ENCODE measurements around the gene SLC24A3. TPM values are rescaled to one million over a fixed set of nuclear protein-coding genes. Genes with fewer than 3 reads are reported as not detected.

Gene SLC24A3
- total and polyA plus RNA-seq, 11 donors: 0.26 to 3.9 (median 0.77) TPM

DNA sequence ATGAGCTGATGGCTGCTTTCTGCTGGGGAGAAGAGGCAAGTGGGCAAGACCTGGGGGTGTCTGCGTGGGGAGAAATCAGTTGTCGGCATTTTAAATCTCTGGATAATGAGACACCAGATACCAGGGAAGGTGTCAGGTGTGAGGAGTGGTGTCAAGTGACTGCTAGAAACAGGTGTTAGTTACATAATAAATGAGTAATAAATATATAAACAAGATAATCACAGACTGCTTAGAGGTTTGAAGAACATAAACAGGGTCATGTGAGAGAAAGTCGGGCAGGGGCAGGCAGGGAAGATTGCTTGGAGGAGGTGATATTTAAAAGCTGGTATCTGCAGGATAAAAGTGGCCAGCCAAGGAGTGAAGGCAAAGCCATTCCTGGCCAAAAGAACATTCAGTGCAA lies 458.4 kb downstream of the SLC24A3 start:
- Histone ChIP-seq H3K4me1 (no peaks in the 10 kb centered on the region), H3K27ac (no peak overlapping the region), H3K36me3 (no peaks in the 10 kb centered on the region), H3K9me3 (no peaks in the 10 kb centered on the region), H3K27me3 (peaks cover 0 to 3% (median 0%) of the 10 kb centered on the region in 9 donors), H3K4me3 (no peak overlapping the region)
- WGBS, 4 donors: 69 to 90% (median 78%) methylated on average over 3 of the region's 3 CpGs
- no peak for ATAC-seq
- intact Hi-C loops (cut with DNase I): no loop called here
- DNase-seq: no peak
- no peak for TF ChIP-seq POLR2A (IDR thresholded peaks at IDR 0.05)
- TF ChIP-seq, protein P1, sequence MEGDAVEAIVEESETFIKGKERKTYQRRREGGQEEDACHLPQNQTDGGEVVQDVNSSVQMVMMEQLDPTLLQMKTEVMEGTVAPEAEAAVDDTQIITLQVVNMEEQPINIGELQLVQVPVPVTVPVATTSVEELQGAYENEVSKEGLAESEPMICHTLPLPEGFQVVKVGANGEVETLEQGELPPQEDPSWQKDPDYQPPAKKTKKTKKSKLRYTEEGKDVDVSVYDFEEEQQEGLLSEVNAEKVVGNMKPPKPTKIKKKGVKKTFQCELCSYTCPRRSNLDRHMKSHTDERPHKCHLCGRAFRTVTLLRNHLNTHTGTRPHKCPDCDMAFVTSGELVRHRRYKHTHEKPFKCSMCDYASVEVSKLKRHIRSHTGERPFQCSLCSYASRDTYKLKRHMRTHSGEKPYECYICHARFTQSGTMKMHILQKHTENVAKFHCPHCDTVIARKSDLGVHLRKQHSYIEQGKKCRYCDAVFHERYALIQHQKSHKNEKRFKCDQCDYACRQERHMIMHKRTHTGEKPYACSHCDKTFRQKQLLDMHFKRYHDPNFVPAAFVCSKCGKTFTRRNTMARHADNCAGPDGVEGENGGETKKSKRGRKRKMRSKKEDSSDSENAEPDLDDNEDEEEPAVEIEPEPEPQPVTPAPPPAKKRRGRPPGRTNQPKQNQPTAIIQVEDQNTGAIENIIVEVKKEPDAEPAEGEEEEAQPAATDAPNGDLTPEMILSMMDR (IDR thresholded peaks at IDR 0.05): no peak

DNA sequence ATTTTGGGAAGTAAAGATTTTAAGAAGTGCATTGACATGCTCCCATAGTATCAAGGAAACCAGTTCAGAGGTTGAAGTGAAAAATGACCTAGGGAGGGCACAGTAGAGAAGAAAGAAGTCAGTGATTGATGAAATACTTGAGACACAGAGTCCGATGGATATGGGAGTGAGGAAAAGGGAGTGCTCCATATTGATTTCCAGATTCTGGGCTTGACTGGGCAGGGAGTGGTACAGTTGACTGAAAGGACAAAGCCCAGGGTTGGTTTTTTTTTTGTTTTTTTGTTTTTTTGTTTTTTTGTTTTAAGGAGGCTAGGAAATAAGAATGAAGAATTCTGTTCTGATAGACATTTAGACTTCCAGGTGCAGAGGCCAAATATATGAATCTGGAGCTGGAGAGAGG lies 458.9 kb downstream of the SLC24A3 start:
- TF ChIP-seq, protein P1 (IDR thresholded peaks at IDR 0.05): no peak
- TF ChIP-seq POLR2A (IDR thresholded peaks at IDR 0.05): no peak
- Histone ChIP-seq H3K4me3 (no peak overlapping the region), H3K9me3 (no peaks in the 10 kb centered on the region), H3K36me3 (no peaks in the 10 kb centered on the region), H3K27me3 (peaks cover 0 to 3% (median 0%) of the 10 kb centered on the region in 9 donors), H3K27ac (no peak overlapping the region), H3K4me1 (no peaks in the 10 kb centered on the region)
- ATAC-seq: no peak
- intact Hi-C loops (cut with DNase I): no loop called here
- DNase-seq: no peak
- WGBS, 4 donors: 52 to 93% (median 61%) methylated on average over 1 of the region's 1 CpG

DNA sequence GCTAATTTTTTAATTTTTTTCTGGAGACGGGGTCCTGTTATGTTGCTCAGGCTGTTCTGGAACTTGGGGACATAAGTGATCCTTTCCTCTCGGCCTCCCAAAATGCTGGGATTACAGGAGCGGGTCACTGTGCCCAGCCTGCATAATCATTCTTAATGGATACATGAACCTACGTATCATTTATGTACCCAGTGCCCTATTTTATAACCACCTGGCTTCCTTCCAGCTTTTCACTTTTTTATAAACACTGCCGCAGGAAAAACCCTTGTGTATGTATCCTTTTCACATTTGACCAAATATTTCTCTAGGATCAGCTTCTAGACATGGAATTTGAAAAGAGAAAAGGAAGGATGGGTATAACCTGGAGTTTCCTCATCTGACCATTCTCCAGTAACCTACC lies 460.1 kb downstream of the SLC24A3 start:
- intact Hi-C loops (cut with DNase I): no loop called here
- WGBS, 4 donors: 79 to 88% (median 83%) methylated on average over 5 of the region's 5 CpGs

DNA sequence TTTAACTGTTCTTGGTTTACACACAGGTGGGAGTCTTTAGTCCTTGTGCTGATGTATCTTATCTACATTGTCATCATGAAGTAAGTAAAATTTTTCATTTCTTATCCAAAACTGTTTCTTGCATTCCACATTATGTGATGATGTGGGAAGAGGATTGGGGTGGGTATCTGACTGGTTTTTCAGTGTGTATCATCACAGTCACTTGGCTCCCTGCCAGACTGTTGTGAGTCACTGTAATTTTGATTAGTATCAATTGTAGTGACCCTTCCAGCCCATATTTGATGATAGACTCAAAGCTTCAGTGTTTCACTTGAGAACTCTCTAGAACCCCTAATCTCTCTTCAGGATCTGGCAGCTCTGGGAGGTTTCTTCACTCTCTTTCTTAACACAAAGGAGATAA lies 461.1 kb downstream of the SLC24A3 start:
- TF ChIP-seq, protein P1 (IDR thresholded peaks at IDR 0.05): no peak
- no peak for TF ChIP-seq POLR2A (IDR thresholded peaks at IDR 0.05)
- no peak for ATAC-seq

More for the DNA sequence above, 460.1 kb downstream of the SLC24A3 start:
- Histone ChIP-seq H3K27ac (no peak overlapping the region), H3K4me1 (no peaks in the 10 kb centered on the region), H3K27me3 (peaks cover 0 to 3% (median 0%) of the 10 kb centered on the region in 9 donors), H3K9me3 (no peaks in the 10 kb centered on the region), H3K4me3 (no peak overlapping the region), H3K36me3 (no peaks in the 10 kb centered on the region)
- ATAC-seq (no peak), DNase-seq (no peak)
- TF ChIP-seq, protein P1 (IDR thresholded peaks at IDR 0.05): no peak
- no peak for TF ChIP-seq POLR2A (IDR thresholded peaks at IDR 0.05)

More for the DNA sequence above, 461.1 kb downstream of the SLC24A3 start:
- Histone ChIP-seq H3K9me3 (no peaks in the 10 kb centered on the region), H3K4me1 (no peaks in the 10 kb centered on the region), H3K36me3 (no peaks in the 10 kb centered on the region), H3K4me3 (no peak overlapping the region), H3K27ac (no peak overlapping the region), H3K27me3 (peaks cover 0 to 3% (median 0%) of the 10 kb centered on the region in 9 donors)
- DNase-seq: no peak
- intact Hi-C loops (cut with DNase I): no loop called here

All from heart left ventricle (tissue), 16 donors.